VCaP (cell line): ENCODE data around the gene HMGB4.

Source experiments
- H3K27ac ChIP-seq: fragments of 450-650 bp; 2 replicates; pipeline ENCODE4 v1.5.1; 2017
- TF ChIP-seq, protein P1 (sequence below): fragments of 450-650 bp; conservative IDR thresholded peaks from 2 replicates; pipeline ENCODE4 v1.5.1; 2017; ENCODE audit warnings: mild to moderate bottlenecking, moderate library complexity

Gene HMGB4

GRCh38 chr1:33826711-33827110 lies 37.2 kb upstream of the HMGB4 start:
- TF ChIP-seq, protein P1, sequence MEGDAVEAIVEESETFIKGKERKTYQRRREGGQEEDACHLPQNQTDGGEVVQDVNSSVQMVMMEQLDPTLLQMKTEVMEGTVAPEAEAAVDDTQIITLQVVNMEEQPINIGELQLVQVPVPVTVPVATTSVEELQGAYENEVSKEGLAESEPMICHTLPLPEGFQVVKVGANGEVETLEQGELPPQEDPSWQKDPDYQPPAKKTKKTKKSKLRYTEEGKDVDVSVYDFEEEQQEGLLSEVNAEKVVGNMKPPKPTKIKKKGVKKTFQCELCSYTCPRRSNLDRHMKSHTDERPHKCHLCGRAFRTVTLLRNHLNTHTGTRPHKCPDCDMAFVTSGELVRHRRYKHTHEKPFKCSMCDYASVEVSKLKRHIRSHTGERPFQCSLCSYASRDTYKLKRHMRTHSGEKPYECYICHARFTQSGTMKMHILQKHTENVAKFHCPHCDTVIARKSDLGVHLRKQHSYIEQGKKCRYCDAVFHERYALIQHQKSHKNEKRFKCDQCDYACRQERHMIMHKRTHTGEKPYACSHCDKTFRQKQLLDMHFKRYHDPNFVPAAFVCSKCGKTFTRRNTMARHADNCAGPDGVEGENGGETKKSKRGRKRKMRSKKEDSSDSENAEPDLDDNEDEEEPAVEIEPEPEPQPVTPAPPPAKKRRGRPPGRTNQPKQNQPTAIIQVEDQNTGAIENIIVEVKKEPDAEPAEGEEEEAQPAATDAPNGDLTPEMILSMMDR, result no peak
- no peak overlapping the region for H3K27ac ChIP-seq

DNA sequence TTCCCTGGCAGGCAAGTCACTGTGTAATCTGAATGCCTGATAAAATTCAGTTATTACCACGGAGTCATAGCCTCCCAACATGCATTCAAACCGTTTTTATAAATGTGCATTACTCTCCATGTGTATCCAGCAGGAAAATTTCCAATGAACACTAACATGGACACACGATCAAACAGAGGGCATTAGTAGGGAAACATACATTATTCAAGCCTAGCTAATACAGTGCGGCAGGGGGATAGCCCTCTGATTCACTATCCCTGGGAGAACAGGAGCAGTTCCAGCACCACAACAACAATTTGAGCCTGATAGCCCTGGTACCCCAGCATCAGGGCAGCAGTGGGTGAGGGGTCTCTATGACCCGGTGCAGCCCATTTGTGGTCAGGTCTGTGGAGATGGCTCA lies 35.8 kb upstream of the HMGB4 start:
- no peak overlapping the region for H3K27ac ChIP-seq
- TF ChIP-seq, protein P1, result no peak

- no peak overlapping the region for H3K27ac ChIP-seq
- TF ChIP-seq, protein P1, result no peak
Measured at GRCh38 chr1:33828654-33829053, 35.2 kb upstream of the HMGB4 start.

DNA sequence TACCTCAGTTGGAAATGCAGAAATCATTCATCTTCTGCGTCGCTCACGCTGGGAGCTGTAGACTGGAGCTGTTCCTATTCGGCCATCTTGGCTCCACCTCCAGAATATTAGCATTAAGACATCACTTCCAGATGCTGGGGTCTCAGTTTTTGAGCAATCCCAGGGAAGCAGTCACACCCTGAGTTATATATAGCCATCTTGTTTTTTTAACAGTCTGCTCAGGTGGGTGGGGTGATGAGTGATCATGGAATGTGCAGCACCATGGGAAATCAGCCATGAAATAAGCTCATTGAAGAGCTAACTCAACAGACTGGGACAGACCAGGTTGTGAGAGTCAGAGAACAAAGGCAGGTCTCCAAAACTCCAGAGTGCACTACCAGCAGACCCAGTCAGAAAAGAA lies 27.0 kb upstream of the HMGB4 start:
- TF ChIP-seq, protein P1, result no peak
- H3K27ac ChIP-seq, result no peak overlapping the region

DNA sequence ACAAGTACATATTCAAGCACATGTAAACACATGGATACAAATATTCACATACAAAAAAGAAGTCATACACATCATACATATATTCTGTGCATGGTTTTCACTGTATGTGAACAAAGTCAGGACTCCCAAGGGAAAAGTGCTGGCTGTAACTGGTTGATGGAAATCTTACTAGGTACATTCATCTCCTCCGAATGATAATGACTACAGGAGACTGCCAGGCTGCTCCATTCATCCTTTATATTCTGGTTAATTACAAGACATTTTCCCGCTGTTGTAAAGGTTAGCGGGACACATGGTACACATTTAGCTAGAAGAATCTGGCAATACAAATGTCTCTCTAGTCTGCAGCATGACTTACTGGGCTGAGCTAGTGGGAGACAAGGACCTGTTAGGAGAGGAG lies 26.2 kb upstream of the HMGB4 start:
- TF ChIP-seq, protein P1, result no peak
- H3K27ac ChIP-seq, result no peak overlapping the region

DNA sequence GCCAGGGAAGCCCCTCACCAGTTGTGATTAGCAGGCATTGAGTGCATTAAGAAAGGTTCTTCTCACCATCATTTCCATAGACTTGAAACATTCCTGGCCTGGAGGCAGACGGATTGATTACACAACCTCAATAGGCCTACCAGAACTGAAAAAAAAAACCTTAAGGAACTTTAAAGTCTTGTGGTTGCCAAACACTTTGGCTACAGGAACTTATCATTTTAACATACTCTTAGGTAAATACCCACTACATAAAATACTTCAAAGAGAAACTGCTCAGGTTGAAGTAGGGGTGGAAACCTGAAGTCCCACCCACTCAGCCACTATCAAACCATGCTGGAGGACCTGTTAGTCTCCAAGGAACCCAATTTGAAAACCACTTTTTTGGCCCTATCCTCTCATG lies 22.4 kb upstream of the HMGB4 start:
- no peak overlapping the region for H3K27ac ChIP-seq
- TF ChIP-seq, protein P1, result no peak

GRCh38 chr1:33842348-33842747 lies 21.5 kb upstream of the HMGB4 start:
- 0 out of 2 replicates have a peak overlapping the region, but pooled peaks have one; percentile 7 for H3K27ac ChIP-seq
- TF ChIP-seq, protein P1, result peak; percentile 66

DNA sequence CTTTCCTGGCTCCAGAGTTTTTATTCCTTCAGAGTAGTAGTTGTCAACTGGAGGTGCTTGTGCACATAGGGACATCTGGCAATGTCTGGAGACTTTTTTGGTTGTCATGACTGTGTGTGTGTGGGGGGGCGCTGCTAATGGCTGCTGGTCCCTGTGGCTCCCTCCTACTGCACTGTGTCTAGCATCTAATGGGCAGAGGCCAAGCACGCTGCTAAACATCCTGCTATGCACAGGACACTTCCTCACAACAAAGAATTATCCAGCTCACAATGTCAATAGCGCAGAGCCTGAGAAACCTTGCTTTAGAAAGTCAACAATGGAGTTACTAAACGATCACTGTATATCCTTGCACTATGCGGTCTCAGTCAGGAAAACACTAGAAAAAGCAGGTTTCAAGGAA lies 19.7 kb upstream of the HMGB4 start:
- TF ChIP-seq, protein P1, result no peak
- H3K27ac ChIP-seq, result peak overlapping the region; percentile 23; the same call in 1 of the 2 replicates
